Measurements from ENCODE around the gene TTBK2. TPM values are rescaled to one million over a fixed set of nuclear protein-coding genes. Genes with fewer than 3 reads are reported as not detected.

Gene TTBK2
- total RNA-seq, 1 donor from 2014 or later: 32.4 TPM

DNA sequence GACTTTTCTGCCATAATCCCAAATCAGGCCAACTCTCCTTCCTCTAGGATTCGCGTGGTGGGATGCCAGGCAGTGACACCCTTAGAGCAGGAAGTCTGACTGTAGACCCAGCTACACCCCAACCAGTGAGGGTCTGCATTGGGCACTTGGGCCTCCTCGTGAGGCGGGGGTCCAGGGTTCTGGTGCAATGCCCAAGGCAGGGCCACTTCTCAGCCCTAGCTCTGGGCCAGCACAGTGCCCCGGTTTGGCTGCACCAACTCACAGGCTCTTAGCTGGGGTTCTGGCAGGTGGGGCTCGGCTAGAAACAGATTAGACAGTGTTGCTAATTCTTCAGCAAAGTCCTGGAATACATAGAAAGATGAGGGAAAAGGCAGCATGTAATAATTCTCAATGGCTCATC lies 196.3 kb downstream of the TTBK2 start:
- H3K36me3 Mint-ChIP-seq: peaks cover 27% of the 10 kb centered on the region
- TF ChIP-seq CTCF (IDR thresholded peaks at IDR 0.05) (no peak), EZH2 (IDR thresholded peaks at IDR 0.05) (no peak), EZH2phosphoT487 (IDR thresholded peaks at IDR 0.05) (no peak)
- no peak overlapping the region for H3K4me3 Mint-ChIP-seq
- H3K9me3 Mint-ChIP-seq: no peaks in the 10 kb centered on the region
- Histone ChIP-seq H3K9ac (no peak overlapping the region), H3K27me3 (no peaks in the 10 kb centered on the region), H3F3A (ENCODE audit: low read depth) (no peaks in the 10 kb centered on the region), H3K79me2 (ENCODE audit: low read depth) (no peaks in the 10 kb centered on the region), H3K4me1 (no peaks in the 10 kb centered on the region), H3K27ac (no peak overlapping the region), H3K4me3 (no peak overlapping the region), H3K36me3 (no peaks in the 10 kb centered on the region), H2AFZ (replicated peaks) (no peak overlapping the region), H4K20me1 (ENCODE audit: low read depth) (no peaks in the 10 kb centered on the region), H3K9me3 (ENCODE audit: low read depth) (no peaks in the 10 kb centered on the region), H3K4me2 (no peak overlapping the region)
- DNase-seq (ENCODE audit: low spot score): no peak
- peaks cover 8% of the 10 kb centered on the region for H3K4me1 Mint-ChIP-seq
- peaks cover 6% of the 10 kb centered on the region for H3K27me3 Mint-ChIP-seq (ENCODE audit: insufficient read depth, low read depth)
- no peak overlapping the region for H3K27ac Mint-ChIP-seq

- no peaks in the 10 kb centered on the region for H3K9me3 Mint-ChIP-seq
- H3K27ac Mint-ChIP-seq: peak overlapping the region; percentile 29
- H3K36me3 Mint-ChIP-seq: peaks cover 22% of the 10 kb centered on the region
- Histone ChIP-seq H3K4me3 (no peak overlapping the region), H3K36me3 (no peaks in the 10 kb centered on the region), H3K4me1 (no peaks in the 10 kb centered on the region), H3K79me2 (ENCODE audit: low read depth) (no peaks in the 10 kb centered on the region), H3K9me3 (ENCODE audit: low read depth) (no peaks in the 10 kb centered on the region), H3K4me2 (no peak overlapping the region), H3F3A (ENCODE audit: low read depth) (no peaks in the 10 kb centered on the region), H3K27ac (no peak overlapping the region), H3K9ac (no peak overlapping the region), H4K20me1 (ENCODE audit: low read depth) (no peaks in the 10 kb centered on the region), H3K27me3 (no peaks in the 10 kb centered on the region), H2AFZ (replicated peaks) (no peak overlapping the region)
- H3K4me1 Mint-ChIP-seq: peaks cover 8% of the 10 kb centered on the region
- H3K27me3 Mint-ChIP-seq (ENCODE audit: insufficient read depth, low read depth): peaks cover 6% of the 10 kb centered on the region
- TF ChIP-seq CTCF (IDR thresholded peaks at IDR 0.05): peak; percentile 39
- no peak for TF ChIP-seq EZH2phosphoT487 (IDR thresholded peaks at IDR 0.05)
- DNase-seq (ENCODE audit: low spot score): peak; percentile 19
- H3K4me3 Mint-ChIP-seq: no peak overlapping the region
These were observed 197.5 kb downstream of the TTBK2 start for GRCh38 chr15:42723068-42723467.

- Histone ChIP-seq H3F3A (ENCODE audit: low read depth) (no peaks in the 10 kb centered on the region), H3K36me3 (no peaks in the 10 kb centered on the region), H3K27ac (no peak overlapping the region)
These were observed 198.7 kb downstream of the TTBK2 start for GRCh38 chr15:42721916-42722315.

More at GRCh38 chr15:42721916-42722315, 198.7 kb downstream of the TTBK2 start:
- H3K36me3 Mint-ChIP-seq: peaks cover 22% of the 10 kb centered on the region
- H3K27ac Mint-ChIP-seq: no peak overlapping the region
- H3K27me3 Mint-ChIP-seq (ENCODE audit: insufficient read depth, low read depth): peaks cover 6% of the 10 kb centered on the region
- H3K9ac ChIP-seq: no peak overlapping the region
- H3K4me3 ChIP-seq: no peak overlapping the region
- H3K4me1 ChIP-seq: no peaks in the 10 kb centered on the region
- H3K9me3 Mint-ChIP-seq: no peaks in the 10 kb centered on the region
- no peaks in the 10 kb centered on the region for H3K9me3 ChIP-seq (ENCODE audit: low read depth)
- no peak overlapping the region for H3K4me3 Mint-ChIP-seq
- H3K4me2 ChIP-seq: no peak overlapping the region
- no peak overlapping the region for H2AFZ ChIP-seq (replicated peaks)
- no peaks in the 10 kb centered on the region for H4K20me1 ChIP-seq (ENCODE audit: low read depth)
- TF ChIP-seq EZH2phosphoT487 (IDR thresholded peaks at IDR 0.05): no peak
- TF ChIP-seq EZH2 (IDR thresholded peaks at IDR 0.05): no peak
- no peak for TF ChIP-seq CTCF (IDR thresholded peaks at IDR 0.05)
- no peak for DNase-seq (ENCODE audit: low spot score)
- peaks cover 8% of the 10 kb centered on the region for H3K4me1 Mint-ChIP-seq
- no peaks in the 10 kb centered on the region for H3K27me3 ChIP-seq
- no peaks in the 10 kb centered on the region for H3K79me2 ChIP-seq (ENCODE audit: low read depth)

All from neural progenitor cell (in vitro differentiated cells).